Osteoblast (primary cell): ENCODE results near the gene ANXA11. TPM values are rescaled to one million over a fixed set of nuclear protein-coding genes. Genes with fewer than 3 reads are reported as not detected.
A peak's percentile ranks its signal among the peaks of the same experiment; 100 is the strongest.

ENCODE experiments used
- DNase-seq: peaks from one replicate; pipeline ENCODE4 v3.0.0; 2011; ENCODE audit warnings: low spot score, mixed read lengths; ENCODE audit not compliant: insufficient read length; ENCODE audit errors: missing footprints
- H2AFZ ChIP-seq: 2 replicates; pipeline ENCODE4 v1.6.0; 2011; ENCODE audit warnings: mild to moderate bottlenecking, low read length
- H3K27ac ChIP-seq: 2 replicates; pipeline ENCODE4 v1.5.1; 2011; ENCODE audit warnings: mild to moderate bottlenecking, low read depth, low read length, moderate library complexity
- H3K27me3 ChIP-seq: 2 replicates; pipeline ENCODE4 v1.6.0; 2012; ENCODE audit warnings: mild to moderate bottlenecking, control low read depth, inconsistent platforms, low read length, moderate library complexity; ENCODE audit not compliant: insufficient read depth
- H3K36me3 ChIP-seq: 2 replicates; pipeline ENCODE4 v1.5.1; 2011; ENCODE audit warnings: mild to moderate bottlenecking, low read length, control low read depth, moderate library complexity; ENCODE audit not compliant: insufficient read depth
- H3K4me1 ChIP-seq: 2 replicates; pipeline ENCODE4 v1.5.1; 2011; ENCODE audit warnings: mild to moderate bottlenecking, low read length, control low read depth, moderate library complexity; ENCODE audit not compliant: insufficient read depth
- H3K4me2 ChIP-seq: 2 replicates; pipeline ENCODE4 v1.6.0; 2011; ENCODE audit warnings: mild to moderate bottlenecking, low read length; ENCODE audit not compliant: insufficient read depth
- H3K4me3 ChIP-seq: fragments of 200-600 bp; sonication (generic); 3 replicates; pipeline ENCODE4 v1.5.1; 2012; ENCODE audit warnings: mild to moderate bottlenecking, low read length, inconsistent platforms; ENCODE audit not compliant: insufficient read depth
- H3K79me2 ChIP-seq: 2 replicates; pipeline ENCODE4 v1.6.0; 2012; ENCODE audit warnings: mild to moderate bottlenecking, low read length, control low read depth, inconsistent platforms; ENCODE audit not compliant: insufficient read depth
- H3K9me3 ChIP-seq: 2 replicates; pipeline ENCODE4 v1.5.1; 2011; ENCODE audit warnings: low read depth, low read length, control low read depth
- H4K20me1 ChIP-seq: 2 replicates; pipeline ENCODE4 v1.6.0; 2012; ENCODE audit warnings: mild to moderate bottlenecking, low read length, control low read depth; ENCODE audit not compliant: insufficient read depth
- total RNA-seq: library from RNA; depleted of rRNA; stranded (reverse); fragments of >200 nt; gene quantifications from 2 replicates; pipeline ENCODE4 v1.2.3, GENCODE V29; 2012
- TF ChIP-seq, protein P1 (sequence below): IDR thresholded peaks from 2 replicates; pipeline ENCODE4 v1.5.1; 2011; ENCODE audit warnings: mild to moderate bottlenecking, low read depth, low read length, moderate library complexity; ENCODE audit errors: extremely low read depth

Gene ANXA11
- total RNA-seq, 1 donor: 112 TPM

DNA sequence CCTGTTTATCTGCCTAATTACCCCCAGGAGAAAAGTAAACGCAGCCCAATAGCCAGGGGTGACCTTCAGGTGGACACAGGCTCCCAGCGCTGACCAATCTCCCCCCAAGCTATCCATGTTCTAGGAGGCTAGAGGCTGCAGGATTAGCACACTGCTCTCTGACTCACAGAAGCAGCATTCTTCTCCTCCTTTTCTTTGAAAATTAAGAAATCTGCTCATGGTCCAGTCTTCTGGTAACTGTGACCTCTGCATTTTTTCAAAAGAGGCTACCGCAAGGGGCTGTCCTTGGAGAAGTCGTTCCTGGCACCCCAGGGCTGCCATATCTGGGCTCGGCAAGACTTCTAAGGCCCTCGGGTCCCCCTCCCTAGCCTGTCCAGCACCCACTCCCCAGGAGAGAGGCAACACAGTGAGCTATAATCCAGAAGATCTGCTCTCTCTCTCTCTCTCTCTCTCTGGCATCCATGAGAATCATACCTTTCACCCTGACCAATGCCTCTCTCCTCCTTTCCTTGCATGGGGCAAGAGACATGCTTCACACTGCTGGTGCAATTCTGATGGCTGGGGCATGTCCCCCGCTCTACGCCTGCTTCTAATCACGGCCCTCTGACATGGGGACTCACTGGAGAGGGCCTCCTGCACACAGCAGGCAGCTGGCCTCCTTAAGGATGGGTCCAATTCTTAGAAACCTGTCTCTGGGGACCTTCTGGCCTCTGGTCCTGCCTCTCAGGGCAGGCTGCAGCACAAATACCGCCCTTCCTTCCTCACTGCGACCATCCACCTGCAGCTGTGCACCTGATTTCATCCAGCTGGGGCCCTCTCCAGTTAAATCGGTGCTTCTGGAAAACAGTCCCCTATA lies 27.3 kb downstream of the ANXA11 start:
- H3K27ac ChIP-seq: peak overlapping the region; percentile 45
- H3K79me2 ChIP-seq: peaks cover 94% of the 10 kb centered on the region
- H3K4me1 ChIP-seq: peaks cover 11% of the 10 kb centered on the region
- DNase-seq: no peak
- TF ChIP-seq, protein P1, sequence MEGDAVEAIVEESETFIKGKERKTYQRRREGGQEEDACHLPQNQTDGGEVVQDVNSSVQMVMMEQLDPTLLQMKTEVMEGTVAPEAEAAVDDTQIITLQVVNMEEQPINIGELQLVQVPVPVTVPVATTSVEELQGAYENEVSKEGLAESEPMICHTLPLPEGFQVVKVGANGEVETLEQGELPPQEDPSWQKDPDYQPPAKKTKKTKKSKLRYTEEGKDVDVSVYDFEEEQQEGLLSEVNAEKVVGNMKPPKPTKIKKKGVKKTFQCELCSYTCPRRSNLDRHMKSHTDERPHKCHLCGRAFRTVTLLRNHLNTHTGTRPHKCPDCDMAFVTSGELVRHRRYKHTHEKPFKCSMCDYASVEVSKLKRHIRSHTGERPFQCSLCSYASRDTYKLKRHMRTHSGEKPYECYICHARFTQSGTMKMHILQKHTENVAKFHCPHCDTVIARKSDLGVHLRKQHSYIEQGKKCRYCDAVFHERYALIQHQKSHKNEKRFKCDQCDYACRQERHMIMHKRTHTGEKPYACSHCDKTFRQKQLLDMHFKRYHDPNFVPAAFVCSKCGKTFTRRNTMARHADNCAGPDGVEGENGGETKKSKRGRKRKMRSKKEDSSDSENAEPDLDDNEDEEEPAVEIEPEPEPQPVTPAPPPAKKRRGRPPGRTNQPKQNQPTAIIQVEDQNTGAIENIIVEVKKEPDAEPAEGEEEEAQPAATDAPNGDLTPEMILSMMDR: no peak
- peaks cover 20% of the 10 kb centered on the region for H3K36me3 ChIP-seq
- H3K27me3 ChIP-seq: no peaks in the 10 kb centered on the region
- no peak overlapping the region for H3K4me2 ChIP-seq
- H3K9me3 ChIP-seq: no peaks in the 10 kb centered on the region
- no peak overlapping the region for H2AFZ ChIP-seq
- H3K4me3 ChIP-seq: no peak overlapping the region
- H4K20me1 ChIP-seq: peaks cover 69% of the 10 kb centered on the region

GRCh38 chr10:80176526-80176925 lies 28.8 kb downstream of the ANXA11 start:
- no peak for DNase-seq
- Histone ChIP-seq H3K27me3 (no peaks in the 10 kb centered on the region), H3K4me2 (no peak overlapping the region), H2AFZ (no peak overlapping the region), H3K27ac (no peak overlapping the region), H3K9me3 (no peaks in the 10 kb centered on the region), H4K20me1 (peaks cover 68% of the 10 kb centered on the region), H3K79me2 (peaks cover 94% of the 10 kb centered on the region), H3K4me3 (no peak overlapping the region), H3K4me1 (peaks cover 11% of the 10 kb centered on the region), H3K36me3 (peaks cover 33% of the 10 kb centered on the region)
- TF ChIP-seq, protein P1: no peak

DNA sequence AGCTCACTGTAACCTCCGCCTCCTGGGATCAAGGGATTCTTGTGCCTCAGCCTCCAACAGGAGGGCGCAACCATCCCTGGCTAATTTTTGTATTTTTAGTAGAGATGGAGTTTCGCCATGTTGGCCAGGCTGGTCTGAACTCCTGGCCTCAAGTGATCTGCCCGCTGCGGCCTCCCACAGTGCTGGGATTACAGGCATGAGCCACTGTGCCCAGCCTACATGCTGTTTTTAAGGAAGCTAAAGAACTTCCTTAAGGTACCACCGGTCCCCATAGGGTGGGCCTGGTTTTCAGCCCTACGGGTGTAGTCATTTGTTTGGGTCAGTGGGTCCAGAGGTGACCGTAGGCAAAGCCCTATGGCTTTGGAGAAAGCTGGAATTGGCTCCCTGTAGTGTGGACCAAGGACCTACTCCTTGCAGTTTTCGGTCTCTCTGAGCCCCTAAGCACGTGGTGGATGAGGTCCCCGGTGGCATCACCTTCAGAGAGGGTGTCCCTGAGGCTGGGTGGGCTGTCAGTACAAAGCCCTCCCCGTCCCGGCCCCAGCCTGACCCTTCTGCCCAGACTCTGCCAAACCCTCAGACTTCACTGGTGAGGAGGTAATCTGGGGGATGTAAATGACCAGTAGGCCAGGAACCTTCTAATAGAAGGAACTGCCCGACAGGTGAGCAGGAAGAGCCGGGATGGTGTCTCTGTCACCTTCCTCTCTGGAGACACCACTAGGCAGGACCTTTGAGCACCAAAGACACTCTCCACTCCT lies 30.5 kb downstream of the ANXA11 start:
- peaks cover 62% of the 10 kb centered on the region for H4K20me1 ChIP-seq
- TF ChIP-seq, protein P1: no peak
- no peak overlapping the region for H3K4me3 ChIP-seq
- H2AFZ ChIP-seq: no peak overlapping the region
- no peaks in the 10 kb centered on the region for H3K27me3 ChIP-seq
- no peak for DNase-seq
- peaks cover 11% of the 10 kb centered on the region for H3K4me1 ChIP-seq
- peaks cover 34% of the 10 kb centered on the region for H3K36me3 ChIP-seq
- no peaks in the 10 kb centered on the region for H3K9me3 ChIP-seq
- no peak overlapping the region for H3K4me2 ChIP-seq
- no peak overlapping the region for H3K27ac ChIP-seq
- H3K79me2 ChIP-seq: peaks cover 93% of the 10 kb centered on the region

GRCh38 chr10:80173466-80173865 lies 31.9 kb downstream of the ANXA11 start:
- Histone ChIP-seq H3K27ac (no peak overlapping the region), H3K36me3 (peaks cover 28% of the 10 kb centered on the region), H3K27me3 (no peaks in the 10 kb centered on the region), H3K9me3 (no peaks in the 10 kb centered on the region), H3K4me1 (peaks cover 11% of the 10 kb centered on the region), H3K4me3 (no peak overlapping the region), H3K4me2 (no peak overlapping the region), H3K79me2 (peaks cover 91% of the 10 kb centered on the region), H4K20me1 (peaks cover 61% of the 10 kb centered on the region), H2AFZ (no peak overlapping the region)
- TF ChIP-seq, protein P1: no peak
- no peak for DNase-seq
